DND-41 (cell line): ENCODE results near the gene UPP2.

ENCODE experiments used
- ATAC-seq: fragments of 200-7000 bp; cut with Tn5 transposase; 3 replicates; pipeline ENCODE4 v1.9.1; 2021; ENCODE audit warnings: low read depth; ENCODE audit not compliant: insufficient read depth
- DNase-seq: peaks from one replicate; pipeline ENCODE4 v3.0.0-alpha.2; 2020
- H2AFZ ChIP-seq: 2 replicates; pipeline ENCODE4 v1.6.0; 2012; ENCODE audit warnings: low read depth, low read length
- H3K27ac ChIP-seq: 2 replicates; pipeline ENCODE4 v1.5.1; 2012; ENCODE audit warnings: low read length, inconsistent platforms
- H3K27me3 ChIP-seq: fragments of 200-600 bp; sonication (generic); 2 replicates; pipeline ENCODE4 v1.6.0; 2012; ENCODE audit warnings: low read length, mild to moderate bottlenecking, inconsistent platforms; ENCODE audit not compliant: insufficient read depth, poor library complexity
- H3K36me3 ChIP-seq: 2 replicates; pipeline ENCODE4 v1.5.1; 2012; ENCODE audit warnings: low read length, inconsistent platforms; ENCODE audit not compliant: insufficient read depth
- H3K4me1 ChIP-seq: 2 replicates; pipeline ENCODE4 v1.5.1; 2012; ENCODE audit warnings: mild to moderate bottlenecking, low read length; ENCODE audit not compliant: insufficient read depth
- H3K4me2 ChIP-seq: 2 replicates; pipeline ENCODE4 v1.6.0; 2012; ENCODE audit warnings: mild to moderate bottlenecking, moderate library complexity, low read length, inconsistent platforms; ENCODE audit not compliant: insufficient read depth
- H3K4me3 ChIP-seq, 2 experiments: fragments of 200-600 bp in 1 of 2; shearing (Covaris generic) in 1 of 2; 2 replicates each; pipeline ENCODE4 v1.5.1; 2012 to 2016; ENCODE audit warnings: inconsistent platforms in 2 of 2, low read length in 2 of 2, mild to moderate bottlenecking in 2 of 2, low read depth in 1 of 2, moderate library complexity in 1 of 2
- H3K79me2 ChIP-seq: 2 replicates; pipeline ENCODE4 v1.6.0; 2012; ENCODE audit warnings: low read length, inconsistent platforms; ENCODE audit not compliant: insufficient read depth
- H3K9ac ChIP-seq: 2 replicates; pipeline ENCODE4 v1.6.0; 2012; ENCODE audit warnings: low read depth, mild to moderate bottlenecking, inconsistent platforms, low read length, moderate library complexity
- H3K9me3 ChIP-seq: 2 replicates; pipeline ENCODE4 v1.5.1; 2012; ENCODE audit warnings: low read length, moderate library complexity, mild to moderate bottlenecking, inconsistent platforms; ENCODE audit not compliant: insufficient read depth, severe bottlenecking
- H4K20me1 ChIP-seq: 2 replicates; pipeline ENCODE4 v1.6.0; 2012; ENCODE audit warnings: low read length; ENCODE audit not compliant: insufficient read depth
- CTCF ChIP-seq: IDR thresholded peaks from 2 replicates; pipeline ENCODE4 v1.5.1; 2012; ENCODE audit warnings: borderline replicate concordance, low read length, moderate library complexity, mild to moderate bottlenecking; ENCODE audit not compliant: poor library complexity, severe bottlenecking; ENCODE audit errors: extremely low read depth
- EZH2 ChIP-seq: IDR thresholded peaks from 3 replicates; pipeline ENCODE4 v1.6.1; 2012; ENCODE audit warnings: borderline replicate concordance, low read depth, mild to moderate bottlenecking, moderate library complexity, low read length, inconsistent platforms; ENCODE audit not compliant: severe bottlenecking

Gene UPP2

GRCh38 chr2:158114516-158114915 lies 12.8 kb downstream of the UPP2 start:
- ATAC-seq (no peak), DNase-seq (no peak)
- Histone ChIP-seq H3K9me3 (no peaks in the 10 kb centered on the region), H2AFZ (no peak overlapping the region), H4K20me1 (no peaks in the 10 kb centered on the region), H3K4me2 (no peak overlapping the region), H3K4me1 (no peaks in the 10 kb centered on the region), H3K36me3 (no peaks in the 10 kb centered on the region), H3K79me2 (no peaks in the 10 kb centered on the region), H3K27me3 (peaks cover 11% of the 10 kb centered on the region), H3K27ac (no peak overlapping the region), H3K4me3 (no peak overlapping the region), H3K9ac (no peak overlapping the region)
- TF ChIP-seq CTCF (no peak), EZH2 (no peak)

GRCh38 chr2:158115202-158115767 lies 13.6 kb downstream of the UPP2 start:
- DNase-seq, result no peak
- Histone ChIP-seq H3K9ac (no peak overlapping the region), H3K27me3 (peaks cover 11% of the 10 kb centered on the region), H3K36me3 (no peaks in the 10 kb centered on the region), H2AFZ (no peak overlapping the region), H4K20me1 (no peaks in the 10 kb centered on the region), H3K4me3 (no peak overlapping the region), H3K27ac (no peak overlapping the region), H3K4me1 (no peaks in the 10 kb centered on the region), H3K4me2 (no peak overlapping the region), H3K9me3 (no peaks in the 10 kb centered on the region), H3K79me2 (no peaks in the 10 kb centered on the region)
- no peak for ATAC-seq
- TF ChIP-seq EZH2 (no peak), CTCF (no peak)

GRCh38 chr2:158116936-158117335 lies 15.3 kb downstream of the UPP2 start:
- no peaks in the 10 kb centered on the region for H3K79me2 ChIP-seq
- DNase-seq, result no peak
- no peak for ATAC-seq
- no peak overlapping the region for H3K9ac ChIP-seq
- no peaks in the 10 kb centered on the region for H3K4me1 ChIP-seq
- no peak overlapping the region for H2AFZ ChIP-seq
- no peak overlapping the region for H3K27ac ChIP-seq
- H3K36me3 ChIP-seq, result no peaks in the 10 kb centered on the region
- H3K9me3 ChIP-seq, result no peaks in the 10 kb centered on the region
- H3K4me2 ChIP-seq, result no peak overlapping the region
- no peak for TF ChIP-seq CTCF
- no peak for TF ChIP-seq EZH2
- no peaks in the 10 kb centered on the region for H4K20me1 ChIP-seq
- H3K27me3 ChIP-seq, result peaks cover 11% of the 10 kb centered on the region
- H3K4me3 ChIP-seq, result no peak overlapping the region

- peaks cover 8% of the 10 kb centered on the region for H3K27me3 ChIP-seq
- no peak for TF ChIP-seq CTCF
- TF ChIP-seq EZH2, result no peak
- no peaks in the 10 kb centered on the region for H3K36me3 ChIP-seq
- H3K9ac ChIP-seq, result no peak overlapping the region
- ATAC-seq, result no peak
- H3K79me2 ChIP-seq, result no peaks in the 10 kb centered on the region
- no peak overlapping the region for H2AFZ ChIP-seq
- H4K20me1 ChIP-seq, result no peaks in the 10 kb centered on the region
- H3K4me2 ChIP-seq, result no peak overlapping the region
- H3K4me3 ChIP-seq, result no peak overlapping the region
- no peaks in the 10 kb centered on the region for H3K4me1 ChIP-seq
- no peak for DNase-seq
- no peak overlapping the region for H3K27ac ChIP-seq
- H3K9me3 ChIP-seq, result no peaks in the 10 kb centered on the region
Observed at GRCh38 chr2:158120102-158120501, 18.4 kb downstream of the UPP2 start.
